H1 (cell line): ENCODE results near the gene SQOR. TPM values are rescaled to one million over a fixed set of nuclear protein-coding genes. Genes with fewer than 3 reads are reported as not detected.

ENCODE experiments used
- ASH2L ChIP-seq: fragments of 200-600, 300-600 bp; sonication (generic); IDR thresholded peaks from one replicate; pipeline ENCODE4 v1.7.1; 2017; ENCODE audit warnings: low read length
- BCL11A ChIP-seq, 2 experiments: IDR thresholded peaks; one replicate each; pipeline ENCODE4 v1.6.1; 2011; ENCODE audit warnings: low read depth in 2 of 2, low read length in 2 of 2, mild to moderate bottlenecking in 2 of 2
- CHD1 ChIP-seq: IDR thresholded peaks from 2 replicates; pipeline ENCODE4 v1.6.1; 2012; ENCODE audit warnings: low read depth, low read length, improper control_type of control experiment
- POLR2A ChIP-seq, 2 experiments: IDR thresholded peaks; 1 replicate in 1 of 2; 2 replicates in 1 of 2; pipeline ENCODE4 v1.6.1; 2011; ENCODE audit warnings: low read depth in 2 of 2, low read length in 2 of 2, mild to moderate bottlenecking in 2 of 2; ENCODE audit errors: control extremely low read depth in 1 of 2
- RAD21 ChIP-seq, 2 experiments: IDR thresholded peaks in 1 of 2; conservative IDR thresholded peaks in 1 of 2; 2 replicates each; pipeline ENCODE4 v1.6.1; 2011; ENCODE audit warnings: low read depth in 2 of 2, low read length in 2 of 2, improper control_type of control experiment in 1 of 2, inconsistent platforms in 1 of 2, mild to moderate bottlenecking in 1 of 2, moderate library complexity in 1 of 2
- RBBP5 ChIP-seq: IDR thresholded peaks from 2 replicates; pipeline ENCODE4 v1.7.1; 2012; ENCODE audit warnings: low read depth, mild to moderate bottlenecking, inconsistent platforms, low read length, moderate library complexity, borderline replicate concordance
- polyA plus RNA-seq, 7 experiments: library from polyadenylated mRNA; depleted of rRNA in 3 of 7; stranded (reverse) in 5 of 7; unstranded in 2 of 7; fragments of >200 nt in 5 of 7; fragments of 200-250 nt in 2 of 7; gene quantifications; 1 replicate in 5 of 7; 2 replicates in 1 of 7; 4 replicates in 1 of 7; pipeline versions ENCODE4 v1.2.1 to v1.2.3, GENCODE V29; 2011 to 2013; ENCODE audit warnings: missing spikeins in 2 of 7, mixed read lengths in 2 of 7
- total RNA-seq: library from RNA; stranded (reverse); fragmentation: NEBNext Ultra II Directional; extraction: Animal tissue kit (Norgen Biotek cat#: 25700); gene quantifications from 2 replicates; pipeline ENCODE4 v1.2.1, GENCODE V29; 2021
- TF ChIP-seq, protein P1 (sequence below), 3 experiments: IDR thresholded peaks; 1 replicate in 2 of 3; 2 replicates in 1 of 3; pipeline versions ENCODE4 v1.5.1 to v1.6.1; 2011; ENCODE audit warnings: low read length in 3 of 3, mild to moderate bottlenecking in 3 of 3, inconsistent platforms in 2 of 3, low read depth in 1 of 3, moderate library complexity in 1 of 3; ENCODE audit not compliant: insufficient read depth in 1 of 3; ENCODE audit errors: control extremely low read depth in 1 of 3

Gene SQOR
- total and polyA plus RNA-seq, 2 of the 8 experiments (the other 6 are each of a cell fraction or from before 2014, with no cell fraction given) = 0.20 to 0.22 TPM

GRCh38 chr15:45647828-45648227 is 13.0 kb downstream of the SQOR start (continued):
- no peak for TF ChIP-seq CHD1
- TF ChIP-seq POLR2A (IDR thresholded peaks at IDR 0.05; ENCODE audit: control extremely low read depth in 1 of 2, low read depth in 2 of 2, low read length in 2 of 2) = no peak
- TF ChIP-seq, protein P1, sequence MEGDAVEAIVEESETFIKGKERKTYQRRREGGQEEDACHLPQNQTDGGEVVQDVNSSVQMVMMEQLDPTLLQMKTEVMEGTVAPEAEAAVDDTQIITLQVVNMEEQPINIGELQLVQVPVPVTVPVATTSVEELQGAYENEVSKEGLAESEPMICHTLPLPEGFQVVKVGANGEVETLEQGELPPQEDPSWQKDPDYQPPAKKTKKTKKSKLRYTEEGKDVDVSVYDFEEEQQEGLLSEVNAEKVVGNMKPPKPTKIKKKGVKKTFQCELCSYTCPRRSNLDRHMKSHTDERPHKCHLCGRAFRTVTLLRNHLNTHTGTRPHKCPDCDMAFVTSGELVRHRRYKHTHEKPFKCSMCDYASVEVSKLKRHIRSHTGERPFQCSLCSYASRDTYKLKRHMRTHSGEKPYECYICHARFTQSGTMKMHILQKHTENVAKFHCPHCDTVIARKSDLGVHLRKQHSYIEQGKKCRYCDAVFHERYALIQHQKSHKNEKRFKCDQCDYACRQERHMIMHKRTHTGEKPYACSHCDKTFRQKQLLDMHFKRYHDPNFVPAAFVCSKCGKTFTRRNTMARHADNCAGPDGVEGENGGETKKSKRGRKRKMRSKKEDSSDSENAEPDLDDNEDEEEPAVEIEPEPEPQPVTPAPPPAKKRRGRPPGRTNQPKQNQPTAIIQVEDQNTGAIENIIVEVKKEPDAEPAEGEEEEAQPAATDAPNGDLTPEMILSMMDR (IDR thresholded peaks at IDR 0.05; ENCODE audit: control extremely low read depth in 1 of 3, insufficient read depth in 1 of 3, low read depth in 1 of 3, low read length in 3 of 3) = no peak
- no peak for TF ChIP-seq RBBP5
- no peak for TF ChIP-seq ASH2L
- TF ChIP-seq RAD21 (IDR thresholded peaks at IDR 0.05 in 1 of 2, conservative IDR thresholded peaks at IDR 0.05 in 1 of 2; ENCODE audit: low read depth in 2 of 2, low read length in 2 of 2) = no peak
- TF ChIP-seq BCL11A (IDR thresholded peaks at IDR 0.05; ENCODE audit: low read depth in 2 of 2, low read length in 2 of 2) = no peak
